ENCODE data around the gene TP53.

- no peak for TF ChIP-seq SUZ12 (IDR thresholded peaks at IDR 0.05; ENCODE audit: extremely low read depth, insufficient read depth, insufficient read length)
- no peak for TF ChIP-seq ZNF274 (IDR thresholded peaks at IDR 0.05; ENCODE audit: low read depth, low read length)
Measured at GRCh38 chr17:7633093-7633492, 54.2 kb downstream of the TP53 start.
